A673 (cell line): Measurements from ENCODE around the gene FAM174B. TPM values are rescaled to one million over a fixed set of nuclear protein-coding genes. Genes with fewer than 3 reads are reported as not detected.

ENCODE experiments used
- BruUV-seq: library from RNA; stranded (reverse); fragments of 400-500 nt; replicated peaks from 2 replicates; lab custom pipeline; 2021; lab: Mats Ljungman, UMichigan
- CTCF ChIA-PET: fragments of 300-600 bp; sonication (Branson Sonifier 250); formaldehyde crosslinking; loops from one replicate; lab custom pipeline; 2022; ENCODE audit warnings: antibody characterized with exemption; lab: Charles Lee
- POLR2A ChIA-PET: fragments of 300-600 bp; sonication (Branson Sonifier 250); formaldehyde crosslinking; loops from one replicate; lab custom pipeline; 2022; ENCODE audit warnings: antibody characterized with exemption; ENCODE audit not compliant: low non-redundant PET; lab: Charles Lee
- DNase-seq: peaks from one replicate; pipeline ENCODE4 v3.0.0-alpha.2; 2015; ENCODE audit warnings: low spot score
- H3K27ac ChIP-seq: fragments of 200-600 bp; sonication (generic); 2 replicates; pipeline ENCODE4 v1.5.1; 2016; ENCODE audit warnings: mixed run types, low read depth, mild to moderate bottlenecking, mixed read lengths, antibody characterized with exemption, low read length; ENCODE audit not compliant: poor library complexity, severe bottlenecking
- H3K27me3 ChIP-seq: fragments of 200-600 bp; sonication (generic); replicated peaks from 2 replicates; pipeline ENCODE4 v1.6.1; 2017; ENCODE audit warnings: mixed run types, low read depth, mild to moderate bottlenecking, mixed read lengths, antibody characterized with exemption, low read length; ENCODE audit not compliant: insufficient read depth, poor library complexity
- H3K36me3 ChIP-seq: fragments of 200-600 bp; sonication (generic); 2 replicates; pipeline ENCODE4 v1.6.1; 2016; ENCODE audit warnings: mixed run types, mild to moderate bottlenecking, mixed read lengths, antibody characterized with exemption, low read length; ENCODE audit not compliant: insufficient read depth, poor library complexity, severe bottlenecking
- H3K4me1 ChIP-seq: fragments of 200-600 bp; sonication (generic); 2 replicates; pipeline ENCODE4 v1.6.1; 2017; ENCODE audit warnings: mixed run types, mild to moderate bottlenecking, mixed read lengths, antibody characterized with exemption, low read length; ENCODE audit not compliant: insufficient read depth, poor library complexity, severe bottlenecking
- H3K4me3 ChIP-seq: fragments of 200-600 bp; sonication (generic); 2 replicates; pipeline ENCODE4 v1.5.1; 2016; ENCODE audit warnings: low read depth, mixed run types, mild to moderate bottlenecking, mixed read lengths, low read length; ENCODE audit not compliant: poor library complexity, severe bottlenecking
- H3K9me3 ChIP-seq: fragments of 200-600 bp; sonication (generic); 2 replicates; pipeline ENCODE4 v1.6.1; 2016; ENCODE audit warnings: mixed run types, low read depth, mild to moderate bottlenecking, mixed read lengths, antibody characterized with exemption, low read length; ENCODE audit not compliant: poor library complexity, severe bottlenecking
- EZH2 ChIP-seq: fragments of 200-600 bp; sonication (generic); IDR thresholded peaks from 2 replicates; pipeline ENCODE4 v1.6.1; 2017; ENCODE audit warnings: borderline replicate concordance, low read depth, mild to moderate bottlenecking, mixed read lengths, antibody characterized with exemption, low read length; ENCODE audit not compliant: poor library complexity, severe bottlenecking
- intact Hi-C: fragments of 100-400 bp; cut with micrococcal nuclease; formaldehyde crosslinking; loops from one replicate; pipeline ENCODE4 v1.10.0; 2022; ENCODE audit not compliant: unreplicated experiment
- total RNA-seq: library from RNA; stranded (reverse); gene quantifications from 2 replicates; pipeline ENCODE4 v1.2.3, GENCODE V29; 2021
- TF ChIP-seq, protein P1 (sequence below): fragments of 300-800, 200-600 bp; sonication (generic); conservative IDR thresholded peaks from 2 replicates; pipeline ENCODE4 v1.5.1; 2017; ENCODE audit warnings: low read depth, mild to moderate bottlenecking, antibody characterized with exemption, low read length, moderate library complexity, mixed read lengths

Gene FAM174B
- total RNA-seq, 1 experiment from 2014 or later = 3.7 TPM

DNA sequence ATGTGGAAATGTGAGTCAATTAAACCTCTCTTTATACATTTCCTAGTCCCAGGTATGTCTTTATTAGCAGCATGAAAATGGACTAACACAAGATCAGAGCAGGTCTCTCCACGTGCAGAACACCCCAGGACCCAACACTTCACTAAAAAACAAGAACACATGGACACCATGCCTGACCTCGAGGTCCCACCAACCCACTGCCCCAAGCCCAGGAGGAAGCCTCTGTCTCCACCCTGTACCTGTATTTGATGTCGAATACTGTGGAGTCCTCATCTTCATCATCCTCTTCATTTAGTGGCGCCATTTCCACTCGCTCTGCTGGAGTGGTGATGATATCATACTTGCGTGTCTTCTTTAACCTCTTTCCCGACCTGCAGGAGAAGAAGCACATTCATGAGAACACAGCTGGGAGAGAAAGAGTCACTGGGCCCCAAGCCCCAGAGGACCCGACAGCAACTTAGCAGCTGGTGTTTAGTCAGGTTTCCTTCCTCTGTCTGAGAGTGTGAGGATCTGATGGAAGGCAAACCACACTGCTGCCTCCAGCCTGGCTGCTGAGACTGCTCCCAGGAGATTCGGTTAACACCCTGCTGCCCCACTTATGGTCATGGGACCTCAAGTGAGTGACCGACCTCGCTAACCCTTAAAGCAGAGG is 25.5 kb downstream of the FAM174B start:
- Histone ChIP-seq H3K27me3 (no peaks in the 10 kb centered on the region), H3K4me1 (no peaks in the 10 kb centered on the region), H3K9me3 (no peaks in the 10 kb centered on the region), H3K4me3 (no peak overlapping the region), H3K27ac (no peak overlapping the region), H3K36me3 (no peaks in the 10 kb centered on the region)
- DNase-seq = no peak
- BruUV-seq = no TSS peak
- TF ChIP-seq, protein P1, sequence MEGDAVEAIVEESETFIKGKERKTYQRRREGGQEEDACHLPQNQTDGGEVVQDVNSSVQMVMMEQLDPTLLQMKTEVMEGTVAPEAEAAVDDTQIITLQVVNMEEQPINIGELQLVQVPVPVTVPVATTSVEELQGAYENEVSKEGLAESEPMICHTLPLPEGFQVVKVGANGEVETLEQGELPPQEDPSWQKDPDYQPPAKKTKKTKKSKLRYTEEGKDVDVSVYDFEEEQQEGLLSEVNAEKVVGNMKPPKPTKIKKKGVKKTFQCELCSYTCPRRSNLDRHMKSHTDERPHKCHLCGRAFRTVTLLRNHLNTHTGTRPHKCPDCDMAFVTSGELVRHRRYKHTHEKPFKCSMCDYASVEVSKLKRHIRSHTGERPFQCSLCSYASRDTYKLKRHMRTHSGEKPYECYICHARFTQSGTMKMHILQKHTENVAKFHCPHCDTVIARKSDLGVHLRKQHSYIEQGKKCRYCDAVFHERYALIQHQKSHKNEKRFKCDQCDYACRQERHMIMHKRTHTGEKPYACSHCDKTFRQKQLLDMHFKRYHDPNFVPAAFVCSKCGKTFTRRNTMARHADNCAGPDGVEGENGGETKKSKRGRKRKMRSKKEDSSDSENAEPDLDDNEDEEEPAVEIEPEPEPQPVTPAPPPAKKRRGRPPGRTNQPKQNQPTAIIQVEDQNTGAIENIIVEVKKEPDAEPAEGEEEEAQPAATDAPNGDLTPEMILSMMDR = no peak
- no peak for TF ChIP-seq EZH2
- ChIA-PET POLR2A (no interaction called here), CTCF (no interaction called here)
- intact Hi-C loops = no loop called here

GRCh38 chr15:92629276-92629974 is 26.1 kb downstream of the FAM174B start:
- CTCF ChIA-PET = no interaction called here
- DNase-seq = no peak
- intact Hi-C loops = no loop called here
- Histone ChIP-seq H3K36me3 (no peaks in the 10 kb centered on the region), H3K4me1 (no peaks in the 10 kb centered on the region), H3K27ac (no peak overlapping the region), H3K4me3 (no peak overlapping the region), H3K9me3 (no peaks in the 10 kb centered on the region), H3K27me3 (no peaks in the 10 kb centered on the region)
- TF ChIP-seq EZH2 = no peak
- TF ChIP-seq, protein P1 = no peak
- no TSS peak for BruUV-seq
- POLR2A ChIA-PET = no interaction called here

DNA sequence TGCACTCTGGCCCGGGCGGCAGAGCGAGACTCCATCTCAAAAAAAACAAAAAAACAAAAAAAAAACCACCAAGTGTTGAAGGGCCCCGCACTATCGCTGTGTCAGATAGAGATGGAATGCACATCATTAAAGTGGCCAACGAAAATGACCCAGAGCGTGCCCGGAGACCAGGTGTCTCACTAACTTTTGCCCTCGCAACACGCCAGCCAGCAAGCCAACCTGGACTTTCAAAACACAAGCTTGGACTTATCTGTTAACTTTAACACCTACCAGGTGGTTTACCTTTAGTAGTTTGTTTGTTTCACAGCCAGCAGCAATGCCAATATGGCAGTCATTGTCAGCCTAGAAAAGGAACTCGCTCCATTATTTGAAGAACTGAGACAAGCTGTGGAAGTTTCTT is 28.6 kb downstream of the FAM174B start:
- H3K27me3 ChIP-seq = no peaks in the 10 kb centered on the region
- no peak for TF ChIP-seq EZH2
- TF ChIP-seq, protein P1 = no peak
- H3K27ac ChIP-seq = no peak overlapping the region
- intact Hi-C loops = no loop called here
- no peaks in the 10 kb centered on the region for H3K9me3 ChIP-seq
- H3K4me1 ChIP-seq = no peaks in the 10 kb centered on the region
- BruUV-seq = no TSS peak
- DNase-seq = no peak
- H3K36me3 ChIP-seq = no peaks in the 10 kb centered on the region
- CTCF ChIA-PET = no interaction called here
- H3K4me3 ChIP-seq = no peak overlapping the region
- POLR2A ChIA-PET = no interaction called here
